ENCODE data around the gene FOXP1.

The FOXP1 gene

GRCh38 chr3:71512000-71512399 is 71.5 kb downstream of the FOXP1 start:
- in situ Hi-C loops (cut with HindIII; ENCODE audit: low pct_ligation_motif_present, low sequenced_read_pairs): no loop called here
- Histone ChIP-seq H3K4me3 (ENCODE audit: low read depth, low read length) (no peak overlapping the region), H3K27me3 (replicated peaks) (no peaks in the 10 kb centered on the region), H3K36me3 (replicated peaks) (no peaks in the 10 kb centered on the region), H3K27ac (peak overlapping the region; percentile 94)
- peak; percentile 28 for TF ChIP-seq CTCF (IDR thresholded peaks at IDR 0.05; ENCODE audit: low read depth, low read length, missing control alignments)
- no peak for DNase-seq

GRCh38 chr3:71511446-71511845 is 72.1 kb downstream of the FOXP1 start:
- in situ Hi-C loops (cut with HindIII; ENCODE audit: low pct_ligation_motif_present, low sequenced_read_pairs): no loop called here
- H3K27ac ChIP-seq: peak overlapping the region; percentile 94
- no peaks in the 10 kb centered on the region for H3K27me3 ChIP-seq (replicated peaks)
- no peak for DNase-seq
- H3K36me3 ChIP-seq (replicated peaks): no peaks in the 10 kb centered on the region
- H3K4me3 ChIP-seq (ENCODE audit: low read depth, low read length): no peak overlapping the region
- TF ChIP-seq CTCF (IDR thresholded peaks at IDR 0.05; ENCODE audit: low read depth, low read length, missing control alignments): no peak

GRCh38 chr3:71511037-71511436 is 72.5 kb downstream of the FOXP1 start:
- H3K27me3 ChIP-seq (replicated peaks): no peaks in the 10 kb centered on the region
- in situ Hi-C loops (cut with HindIII; ENCODE audit: low pct_ligation_motif_present, low sequenced_read_pairs): no loop called here
- no peaks in the 10 kb centered on the region for H3K36me3 ChIP-seq (replicated peaks)
- peak; percentile 99 for DNase-seq
- no peak for TF ChIP-seq CTCF (IDR thresholded peaks at IDR 0.05; ENCODE audit: low read depth, low read length, missing control alignments)
- H3K27ac ChIP-seq: peak overlapping the region; percentile 94
- H3K4me3 ChIP-seq (ENCODE audit: low read depth, low read length): no peak overlapping the region

GRCh38 chr3:71510510-71510909 is 73.0 kb downstream of the FOXP1 start:
- Histone ChIP-seq H3K4me3 (ENCODE audit: low read depth, low read length) (no peak overlapping the region), H3K36me3 (replicated peaks) (no peaks in the 10 kb centered on the region), H3K27ac (peak overlapping the region; percentile 94), H3K27me3 (replicated peaks) (no peaks in the 10 kb centered on the region)
- TF ChIP-seq CTCF (IDR thresholded peaks at IDR 0.05; ENCODE audit: low read depth, low read length, missing control alignments): peak; percentile 73
- in situ Hi-C loops (cut with HindIII; ENCODE audit: low pct_ligation_motif_present, low sequenced_read_pairs): no loop called here
- peak; percentile 72 for DNase-seq

- Histone ChIP-seq H3K4me3 (ENCODE audit: low read depth, low read length) (no peak overlapping the region), H3K36me3 (replicated peaks) (no peaks in the 10 kb centered on the region), H3K27me3 (replicated peaks) (no peaks in the 10 kb centered on the region), H3K27ac (peak overlapping the region; percentile 94)
- in situ Hi-C loops (cut with HindIII; ENCODE audit: low pct_ligation_motif_present, low sequenced_read_pairs): no loop called here
- DNase-seq: peak; percentile 63
- no peak for TF ChIP-seq CTCF (IDR thresholded peaks at IDR 0.05; ENCODE audit: low read depth, low read length, missing control alignments)
These were observed 74.5 kb downstream of the FOXP1 start for GRCh38 chr3:71509066-71509465.

GRCh38 chr3:71505767-71506350 is 77.7 kb downstream of the FOXP1 start:
- no peak for DNase-seq
- Histone ChIP-seq H3K27me3 (replicated peaks) (no peaks in the 10 kb centered on the region), H3K36me3 (replicated peaks) (no peaks in the 10 kb centered on the region), H3K4me3 (ENCODE audit: low read depth, low read length) (no peak overlapping the region), H3K27ac (no peak overlapping the region)
- in situ Hi-C loops (cut with HindIII; ENCODE audit: low pct_ligation_motif_present, low sequenced_read_pairs): no loop called here
- TF ChIP-seq CTCF (IDR thresholded peaks at IDR 0.05; ENCODE audit: low read depth, low read length, missing control alignments): no peak
